ENCODE data around the gene HDDC2. TPM values are rescaled to one million over a fixed set of nuclear protein-coding genes. Genes with fewer than 3 reads are reported as not detected.
A peak's percentile ranks its signal among the peaks of the same experiment; 100 is the strongest.

Gene HDDC2
- total RNA-seq, 4 donors from 2014 or later, result 52.0 to 78.3 (median 66.5) TPM

DNA sequence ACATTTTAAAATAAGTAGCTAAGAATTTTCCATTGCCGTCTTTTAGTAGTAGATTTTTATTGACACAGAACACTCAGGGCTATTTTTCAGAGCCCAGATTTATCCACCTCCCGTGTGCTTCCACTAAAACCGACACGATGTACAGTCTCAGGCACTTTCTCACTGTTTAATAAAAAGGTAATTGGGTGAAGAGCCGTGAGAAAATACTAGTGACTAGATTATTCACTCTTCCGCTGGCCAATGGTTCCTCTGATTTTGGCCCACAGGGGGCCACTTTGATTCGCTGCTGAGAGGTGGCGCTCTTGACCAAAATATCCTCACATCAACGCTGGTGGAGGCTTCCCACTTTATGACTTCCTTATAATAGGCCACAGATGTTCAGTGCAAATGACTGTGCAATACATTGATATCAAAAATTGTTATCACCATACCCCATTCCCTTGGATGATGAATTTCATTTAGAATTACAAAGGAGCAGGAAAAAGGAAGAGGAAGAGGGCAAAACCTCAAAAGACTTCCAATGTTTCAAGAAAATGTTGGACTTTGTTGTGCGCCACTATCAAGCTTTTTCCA, 12.3 kb upstream of the HDDC2 start:
- DNase-seq (ENCODE audit: low spot score in 2 of 2), result peak in 1 of 2 donors; percentile 67
- TF ChIP-seq, protein P1, sequence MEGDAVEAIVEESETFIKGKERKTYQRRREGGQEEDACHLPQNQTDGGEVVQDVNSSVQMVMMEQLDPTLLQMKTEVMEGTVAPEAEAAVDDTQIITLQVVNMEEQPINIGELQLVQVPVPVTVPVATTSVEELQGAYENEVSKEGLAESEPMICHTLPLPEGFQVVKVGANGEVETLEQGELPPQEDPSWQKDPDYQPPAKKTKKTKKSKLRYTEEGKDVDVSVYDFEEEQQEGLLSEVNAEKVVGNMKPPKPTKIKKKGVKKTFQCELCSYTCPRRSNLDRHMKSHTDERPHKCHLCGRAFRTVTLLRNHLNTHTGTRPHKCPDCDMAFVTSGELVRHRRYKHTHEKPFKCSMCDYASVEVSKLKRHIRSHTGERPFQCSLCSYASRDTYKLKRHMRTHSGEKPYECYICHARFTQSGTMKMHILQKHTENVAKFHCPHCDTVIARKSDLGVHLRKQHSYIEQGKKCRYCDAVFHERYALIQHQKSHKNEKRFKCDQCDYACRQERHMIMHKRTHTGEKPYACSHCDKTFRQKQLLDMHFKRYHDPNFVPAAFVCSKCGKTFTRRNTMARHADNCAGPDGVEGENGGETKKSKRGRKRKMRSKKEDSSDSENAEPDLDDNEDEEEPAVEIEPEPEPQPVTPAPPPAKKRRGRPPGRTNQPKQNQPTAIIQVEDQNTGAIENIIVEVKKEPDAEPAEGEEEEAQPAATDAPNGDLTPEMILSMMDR (IDR thresholded peaks at IDR 0.05), result peak; percentile 47 to 74
- no peak for TF ChIP-seq POLR2A (IDR thresholded peaks at IDR 0.05)

DNA sequence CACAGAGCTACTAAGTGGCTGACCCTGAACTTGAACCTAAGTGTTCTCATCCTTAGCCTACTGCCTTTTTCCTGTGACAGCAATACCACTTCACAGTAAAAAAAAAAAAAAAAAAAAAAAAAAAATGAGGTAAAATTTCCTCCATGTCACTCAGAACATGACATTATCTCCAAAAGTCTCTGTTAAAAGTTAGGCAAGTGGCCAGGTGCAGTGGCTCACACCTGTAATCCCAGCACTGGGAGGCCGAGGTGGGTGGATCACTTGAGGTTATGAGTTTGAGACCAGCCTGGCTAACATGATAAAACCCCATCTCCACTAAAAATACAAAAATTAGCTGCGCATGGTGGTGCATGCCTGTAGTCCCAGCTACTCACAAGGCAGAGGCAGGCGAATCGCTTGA, 11.2 kb upstream of the HDDC2 start:
- Histone ChIP-seq H3K36me3 (no peaks in the 10 kb centered on the region), H3K4me3 (no peak overlapping the region), H3K27me3 (no peaks in the 10 kb centered on the region), H3K9me3 (no peaks in the 10 kb centered on the region), H3K27ac (no peak overlapping the region), H3K4me1 (peaks cover 3% of the 10 kb centered on the region)
- 77% methylated on average over 4 of the region's 4 CpGs for WGBS
- TF ChIP-seq POLR2AphosphoS5 (IDR thresholded peaks at IDR 0.05) (no peak), EP300 (IDR thresholded peaks at IDR 0.05) (no peak), POLR2A (IDR thresholded peaks at IDR 0.05) (no peak)
- TF ChIP-seq, protein P1 (IDR thresholded peaks at IDR 0.05), result no peak
- no peak for DNase-seq (ENCODE audit: low spot score in 2 of 2)

More for the DNA sequence above, 12.3 kb upstream of the HDDC2 start:
- 24% methylated on average over 10 of the region's 10 CpGs for WGBS
- no peaks in the 10 kb centered on the region for H3K36me3 ChIP-seq
- no peaks in the 10 kb centered on the region for H3K9me3 ChIP-seq
- no peak overlapping the region for H3K4me3 ChIP-seq
- peaks cover 3% of the 10 kb centered on the region for H3K4me1 ChIP-seq
- H3K27me3 ChIP-seq, result no peaks in the 10 kb centered on the region
- H3K27ac ChIP-seq, result no peak overlapping the region

DNA sequence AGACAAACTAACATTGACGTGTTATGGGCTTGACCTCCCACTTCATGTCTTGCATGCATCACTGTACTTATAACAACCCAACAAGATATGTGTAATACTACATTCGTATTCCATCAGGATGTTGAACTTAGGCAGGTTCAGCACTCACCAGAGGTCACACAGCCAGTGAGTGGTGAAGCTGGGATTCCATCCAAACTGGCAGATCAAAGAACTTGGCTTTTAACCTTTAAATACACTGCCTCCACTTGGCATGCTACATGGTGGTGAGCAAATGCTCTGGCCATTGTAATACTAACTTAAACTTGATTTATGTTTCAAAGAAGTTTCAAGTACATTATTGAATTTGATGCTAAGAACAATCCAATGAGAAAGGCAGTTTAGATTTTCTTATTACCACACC, 10.7 kb upstream of the HDDC2 start:
- Histone ChIP-seq H3K36me3 (no peaks in the 10 kb centered on the region), H3K4me1 (peaks cover 3% of the 10 kb centered on the region), H3K4me3 (no peak overlapping the region), H3K27me3 (no peaks in the 10 kb centered on the region), H3K9me3 (no peaks in the 10 kb centered on the region), H3K27ac (no peak overlapping the region)
- DNase-seq (ENCODE audit: low spot score in 2 of 2), result no peak
- WGBS, result 82% methylated on average over 2 of the region's 2 CpGs
- TF ChIP-seq EP300 (IDR thresholded peaks at IDR 0.05) (no peak), POLR2AphosphoS5 (IDR thresholded peaks at IDR 0.05) (no peak), POLR2A (IDR thresholded peaks at IDR 0.05) (no peak)
- TF ChIP-seq, protein P1 (IDR thresholded peaks at IDR 0.05), result no peak

DNA sequence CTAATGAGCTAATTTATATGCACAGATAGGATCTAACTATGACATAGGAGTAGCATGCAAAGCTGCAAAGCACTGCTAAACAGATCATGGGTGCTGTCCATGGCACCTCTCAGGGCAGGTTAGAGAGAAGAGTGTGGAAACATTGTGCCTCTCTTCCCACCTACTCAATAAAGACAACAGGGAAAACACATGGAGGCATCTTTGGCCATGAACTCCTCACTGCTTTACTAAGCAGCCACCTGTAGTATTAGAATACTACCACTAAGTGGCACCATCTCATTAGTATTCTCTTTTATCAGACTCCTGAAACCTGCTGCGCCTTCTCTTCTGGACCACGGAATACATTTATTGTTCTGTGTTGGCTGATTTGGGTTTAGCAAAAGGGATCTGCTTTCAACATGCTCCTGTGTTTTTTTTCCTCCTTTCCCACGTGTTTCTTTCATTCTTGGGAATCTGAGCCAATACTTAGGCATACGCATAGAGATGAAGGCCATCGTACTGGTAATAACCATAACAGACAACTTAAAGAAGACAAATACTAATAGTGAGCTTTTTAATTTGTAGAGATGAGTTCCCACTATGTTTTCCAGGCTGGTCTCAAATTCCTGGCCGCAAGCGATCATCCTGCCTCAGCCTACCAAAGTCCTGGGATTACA, 9.4 kb upstream of the HDDC2 start:
- TF ChIP-seq, protein P1 (IDR thresholded peaks at IDR 0.05), result peak; percentile 67 to 77
- TF ChIP-seq POLR2AphosphoS5 (IDR thresholded peaks at IDR 0.05) (no peak), EP300 (IDR thresholded peaks at IDR 0.05) (no peak), POLR2A (IDR thresholded peaks at IDR 0.05) (no peak)
- Histone ChIP-seq H3K9me3 (no peaks in the 10 kb centered on the region), H3K4me1 (peaks cover 3% of the 10 kb centered on the region), H3K27ac (no peak overlapping the region), H3K4me3 (no peak overlapping the region), H3K36me3 (no peaks in the 10 kb centered on the region), H3K27me3 (no peaks in the 10 kb centered on the region)
- WGBS, result 46% methylated on average over 7 of the region's 7 CpGs
- no peak for DNase-seq (ENCODE audit: low spot score in 2 of 2)

DNA sequence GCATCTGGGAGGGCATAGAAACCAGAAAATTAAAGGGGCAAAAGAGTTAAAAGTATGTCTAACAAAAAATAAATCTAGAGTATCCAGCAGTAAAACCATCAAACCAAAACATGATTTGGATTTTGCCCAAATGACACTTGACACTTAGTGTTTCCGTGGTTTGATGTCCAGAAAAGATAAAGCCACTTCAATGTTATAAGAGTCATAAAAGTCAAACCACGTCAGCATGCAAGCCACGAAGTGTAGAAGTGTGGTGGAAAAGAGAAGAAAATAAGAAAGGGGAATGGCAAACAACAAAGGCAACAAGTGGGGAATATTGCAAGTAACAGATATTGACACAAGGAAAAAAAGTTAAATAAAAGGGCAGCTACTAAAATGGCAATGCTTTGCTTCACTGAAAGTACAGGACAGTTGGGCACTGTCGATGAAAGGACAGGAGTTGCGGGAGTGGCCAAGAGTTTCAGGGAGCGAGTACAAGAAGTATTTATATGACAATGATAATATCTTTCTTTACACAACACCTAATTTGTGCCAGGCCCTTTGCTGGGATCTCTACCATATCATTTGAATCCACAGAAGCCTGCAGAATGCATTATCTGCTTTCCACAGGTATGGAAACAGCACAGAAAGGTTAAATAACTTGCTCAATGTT, 6.3 kb upstream of the HDDC2 start:
- H3K27ac ChIP-seq, result no peak overlapping the region
- TF ChIP-seq EP300 (IDR thresholded peaks at IDR 0.05) (no peak), POLR2A (IDR thresholded peaks at IDR 0.05) (no peak), POLR2AphosphoS5 (IDR thresholded peaks at IDR 0.05) (no peak)
- TF ChIP-seq, protein P1 (IDR thresholded peaks at IDR 0.05), result no peak
- H3K36me3 ChIP-seq, result no peaks in the 10 kb centered on the region
- H3K27me3 ChIP-seq, result no peaks in the 10 kb centered on the region
- WGBS, result 54% methylated on average over 6 of the region's 6 CpGs
- no peak for DNase-seq (ENCODE audit: low spot score in 2 of 2)
- H3K4me1 ChIP-seq, result peaks cover 3% of the 10 kb centered on the region
- H3K4me3 ChIP-seq, result no peak overlapping the region
- no peaks in the 10 kb centered on the region for H3K9me3 ChIP-seq
